SK-N-SH treated with all-trans-retinoic acid at 6 μM for 48 hours (cell line): ENCODE data around the gene GRIK3.

Experiments
- ATAC-seq: fragments of 200-7000 bp; cut with Tn5 transposase; 3 replicates; pipeline ENCODE4 v1.9.1; 2020; ENCODE audit warnings: mild to moderate bottlenecking, moderate library complexity
- ARNTL ChIP-seq: fragments of 450-650 bp; formaldehyde crosslinking; IDR thresholded peaks from 2 replicates; pipeline ENCODE4 v1.5.0; 2020; ENCODE audit warnings: low read depth, mild to moderate bottlenecking, moderate library complexity, borderline replicate concordance
- BACH2 ChIP-seq: fragments of 250-450 bp; sonication (Bioruptor Pico); IDR thresholded peaks from 2 replicates; pipeline ENCODE4 v1.9.0; 2021; ENCODE audit warnings: mild to moderate bottlenecking, borderline replicate concordance
- CREB5 ChIP-seq: fragments of 250-450 bp; sonication (Bioruptor Pico); IDR thresholded peaks from 2 replicates; pipeline ENCODE4 v1.5.1; 2020; ENCODE audit warnings: low read depth, mild to moderate bottlenecking, moderate library complexity
- CSDC2 ChIP-seq: fragments of 250-450 bp; sonication (Bioruptor Pico); IDR thresholded peaks from 2 replicates; pipeline ENCODE4 v1.5.0; 2020; ENCODE audit warnings: mild to moderate bottlenecking, moderate library complexity
- ESRRG ChIP-seq: fragments of 250-450 bp; sonication (Bioruptor Pico); IDR thresholded peaks from 2 replicates; pipeline ENCODE4 v1.6.1; 2021; ENCODE audit warnings: mild to moderate bottlenecking
- GLIS3 ChIP-seq: fragments of 250-450 bp; sonication (Bioruptor Pico); IDR thresholded peaks from 2 replicates; pipeline ENCODE4 v1.5.0; 2020; ENCODE audit warnings: mild to moderate bottlenecking, moderate library complexity
- ISL1 ChIP-seq: fragments of 250-450 bp; sonication (Bioruptor Pico); IDR thresholded peaks from 2 replicates; pipeline ENCODE4 v2.1.2; 2022; ENCODE audit warnings: mild to moderate bottlenecking, moderate library complexity
- OSR1 ChIP-seq: fragments of 250-450 bp; sonication (Bioruptor Pico); IDR thresholded peaks from 2 replicates; pipeline ENCODE4 v1.8.0; 2022; ENCODE audit warnings: moderate library complexity, mild to moderate bottlenecking, inconsistent platforms
- PPARA ChIP-seq: fragments of 250-450 bp; sonication (Bioruptor Pico); IDR thresholded peaks from 2 replicates; pipeline ENCODE4 v1.5.0; 2020; ENCODE audit warnings: mild to moderate bottlenecking, borderline replicate concordance
- RARB ChIP-seq: fragments of 250-450 bp; sonication (Bioruptor Pico); IDR thresholded peaks from 2 replicates; pipeline ENCODE4 v1.8.0; 2021; ENCODE audit warnings: mild to moderate bottlenecking, moderate library complexity
- SNAI2 ChIP-seq: fragments of 250-450 bp; sonication (Bioruptor Pico); IDR thresholded peaks from 2 replicates; pipeline ENCODE4 v1.5.0; 2020; ENCODE audit warnings: mild to moderate bottlenecking, moderate library complexity
- TCF4 ChIP-seq: fragments of 250-450 bp; sonication (Bioruptor Pico); IDR thresholded peaks from 2 replicates; pipeline ENCODE4 v1.8.0; 2021; ENCODE audit warnings: mild to moderate bottlenecking, moderate library complexity, borderline replicate concordance
- TOX ChIP-seq: fragments of 250-450 bp; sonication (Bioruptor Pico); IDR thresholded peaks from 2 replicates; pipeline ENCODE4 v1.8.0; 2021; ENCODE audit warnings: mild to moderate bottlenecking, moderate library complexity, borderline replicate concordance
- ZC3H10 ChIP-seq: fragments of 250-450 bp; sonication (Bioruptor Pico); IDR thresholded peaks from 2 replicates; pipeline ENCODE4 v1.5.1; 2021; ENCODE audit warnings: mild to moderate bottlenecking, moderate library complexity
- ZFP3 ChIP-seq: fragments of 250-450 bp; sonication (Bioruptor Pico); IDR thresholded peaks from 2 replicates; pipeline ENCODE4 v1.5.0; 2020; ENCODE audit warnings: mild to moderate bottlenecking, moderate library complexity
- ZFP30 ChIP-seq: fragments of 450-650 bp; formaldehyde crosslinking; IDR thresholded peaks from 2 replicates; pipeline ENCODE4 v1.5.0; 2022; ENCODE audit warnings: mild to moderate bottlenecking, moderate library complexity
- ZNF565 ChIP-seq: fragments of 450-650 bp; formaldehyde crosslinking; conservative IDR thresholded peaks from 2 replicates; pipeline ENCODE4 v1.5.0; 2020; ENCODE audit warnings: low read depth, mild to moderate bottlenecking, moderate library complexity
- ZNF70 ChIP-seq: fragments of 450-650 bp; formaldehyde crosslinking; IDR thresholded peaks from 2 replicates; pipeline ENCODE4 v1.5.0; 2020; ENCODE audit warnings: mild to moderate bottlenecking, moderate library complexity
- TF ChIP-seq, protein P1 (sequence below): fragments of 250-450 bp; sonication (Bioruptor Pico); IDR thresholded peaks from 2 replicates; pipeline ENCODE4 v1.8.0; 2021; ENCODE audit warnings: low read depth, mild to moderate bottlenecking, moderate library complexity, borderline replicate concordance
- TF ChIP-seq, protein P2 (sequence below): fragments of 250-450 bp; sonication (Bioruptor Pico); IDR thresholded peaks from 2 replicates; pipeline ENCODE4 v1.5.0; 2020; ENCODE audit warnings: mild to moderate bottlenecking, moderate library complexity
- TF ChIP-seq, protein P3 (sequence below): fragments of 250-450 bp; sonication (Bioruptor Pico); IDR thresholded peaks from 2 replicates; pipeline ENCODE4 v1.8.0; 2020; ENCODE audit warnings: mild to moderate bottlenecking, moderate library complexity, borderline replicate concordance

The GRIK3 gene

DNA sequence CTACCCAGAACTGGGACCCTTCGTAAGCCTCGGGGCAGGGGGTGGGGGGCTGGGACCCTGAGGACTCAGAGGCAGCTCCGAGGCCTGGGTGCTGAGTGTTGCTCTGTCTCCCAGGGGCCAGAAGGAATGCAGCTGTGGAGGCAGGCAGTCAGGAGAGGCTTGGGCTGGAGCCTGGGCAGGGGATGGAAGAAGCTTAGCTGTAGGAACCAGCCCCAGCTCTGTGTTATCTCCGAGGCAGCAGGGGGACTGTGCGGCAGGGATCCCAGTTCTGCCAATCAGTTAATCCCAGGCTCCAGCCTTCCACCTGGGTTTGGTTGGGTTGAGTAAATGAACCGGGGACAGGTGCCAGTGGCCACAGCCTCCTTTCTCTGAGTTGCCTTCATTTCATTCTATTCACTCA, 8.2 kb upstream of the GRIK3 start:
- no peak for TF ChIP-seq SNAI2 (CRISPR knock-in tag)
- no peak for TF ChIP-seq ZNF70 (CRISPR knock-in tag)
- TF ChIP-seq BACH2 (CRISPR knock-in tag) = no peak
- TF ChIP-seq ISL1 (CRISPR knock-in tag) = no peak
- no peak for TF ChIP-seq ESRRG
- TF ChIP-seq GLIS3 (CRISPR knock-in tag) = no peak
- TF ChIP-seq CSDC2 (CRISPR knock-in tag) = no peak
- TF ChIP-seq, protein P1, sequence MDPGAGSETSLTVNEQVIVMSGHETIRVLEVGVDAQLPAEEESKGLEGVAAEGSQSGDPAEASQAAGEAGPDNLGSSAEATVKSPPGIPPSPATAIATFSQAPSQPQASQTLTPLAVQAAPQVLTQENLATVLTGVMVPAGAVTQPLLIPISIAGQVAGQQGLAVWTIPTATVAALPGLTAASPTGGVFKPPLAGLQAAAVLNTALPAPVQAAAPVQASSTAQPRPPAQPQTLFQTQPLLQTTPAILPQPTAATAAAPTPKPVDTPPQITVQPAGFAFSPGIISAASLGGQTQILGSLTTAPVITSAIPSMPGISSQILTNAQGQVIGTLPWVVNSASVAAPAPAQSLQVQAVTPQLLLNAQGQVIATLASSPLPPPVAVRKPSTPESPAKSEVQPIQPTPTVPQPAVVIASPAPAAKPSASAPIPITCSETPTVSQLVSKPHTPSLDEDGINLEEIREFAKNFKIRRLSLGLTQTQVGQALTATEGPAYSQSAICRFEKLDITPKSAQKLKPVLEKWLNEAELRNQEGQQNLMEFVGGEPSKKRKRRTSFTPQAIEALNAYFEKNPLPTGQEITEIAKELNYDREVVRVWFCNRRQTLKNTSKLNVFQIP (CRISPR knock-in tag) = no peak
- no peak for TF ChIP-seq ZC3H10 (CRISPR knock-in tag)
- TF ChIP-seq CREB5 (CRISPR knock-in tag) = no peak
- TF ChIP-seq, protein P2, sequence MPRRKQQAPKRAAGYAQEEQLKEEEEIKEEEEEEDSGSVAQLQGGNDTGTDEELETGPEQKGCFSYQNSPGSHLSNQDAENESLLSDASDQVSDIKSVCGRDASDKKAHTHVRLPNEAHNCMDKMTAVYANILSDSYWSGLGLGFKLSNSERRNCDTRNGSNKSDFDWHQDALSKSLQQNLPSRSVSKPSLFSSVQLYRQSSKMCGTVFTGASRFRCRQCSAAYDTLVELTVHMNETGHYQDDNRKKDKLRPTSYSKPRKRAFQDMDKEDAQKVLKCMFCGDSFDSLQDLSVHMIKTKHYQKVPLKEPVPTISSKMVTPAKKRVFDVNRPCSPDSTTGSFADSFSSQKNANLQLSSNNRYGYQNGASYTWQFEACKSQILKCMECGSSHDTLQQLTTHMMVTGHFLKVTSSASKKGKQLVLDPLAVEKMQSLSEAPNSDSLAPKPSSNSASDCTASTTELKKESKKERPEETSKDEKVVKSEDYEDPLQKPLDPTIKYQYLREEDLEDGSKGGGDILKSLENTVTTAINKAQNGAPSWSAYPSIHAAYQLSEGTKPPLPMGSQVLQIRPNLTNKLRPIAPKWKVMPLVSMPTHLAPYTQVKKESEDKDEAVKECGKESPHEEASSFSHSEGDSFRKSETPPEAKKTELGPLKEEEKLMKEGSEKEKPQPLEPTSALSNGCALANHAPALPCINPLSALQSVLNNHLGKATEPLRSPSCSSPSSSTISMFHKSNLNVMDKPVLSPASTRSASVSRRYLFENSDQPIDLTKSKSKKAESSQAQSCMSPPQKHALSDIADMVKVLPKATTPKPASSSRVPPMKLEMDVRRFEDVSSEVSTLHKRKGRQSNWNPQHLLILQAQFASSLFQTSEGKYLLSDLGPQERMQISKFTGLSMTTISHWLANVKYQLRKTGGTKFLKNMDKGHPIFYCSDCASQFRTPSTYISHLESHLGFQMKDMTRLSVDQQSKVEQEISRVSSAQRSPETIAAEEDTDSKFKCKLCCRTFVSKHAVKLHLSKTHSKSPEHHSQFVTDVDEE (CRISPR knock-in tag) = no peak
- TF ChIP-seq ARNTL (CRISPR knock-in tag) = no peak
- TF ChIP-seq OSR1 (CRISPR knock-in tag) = no peak
- TF ChIP-seq PPARA = no peak
- no peak for TF ChIP-seq TCF4
- TF ChIP-seq, protein P3, sequence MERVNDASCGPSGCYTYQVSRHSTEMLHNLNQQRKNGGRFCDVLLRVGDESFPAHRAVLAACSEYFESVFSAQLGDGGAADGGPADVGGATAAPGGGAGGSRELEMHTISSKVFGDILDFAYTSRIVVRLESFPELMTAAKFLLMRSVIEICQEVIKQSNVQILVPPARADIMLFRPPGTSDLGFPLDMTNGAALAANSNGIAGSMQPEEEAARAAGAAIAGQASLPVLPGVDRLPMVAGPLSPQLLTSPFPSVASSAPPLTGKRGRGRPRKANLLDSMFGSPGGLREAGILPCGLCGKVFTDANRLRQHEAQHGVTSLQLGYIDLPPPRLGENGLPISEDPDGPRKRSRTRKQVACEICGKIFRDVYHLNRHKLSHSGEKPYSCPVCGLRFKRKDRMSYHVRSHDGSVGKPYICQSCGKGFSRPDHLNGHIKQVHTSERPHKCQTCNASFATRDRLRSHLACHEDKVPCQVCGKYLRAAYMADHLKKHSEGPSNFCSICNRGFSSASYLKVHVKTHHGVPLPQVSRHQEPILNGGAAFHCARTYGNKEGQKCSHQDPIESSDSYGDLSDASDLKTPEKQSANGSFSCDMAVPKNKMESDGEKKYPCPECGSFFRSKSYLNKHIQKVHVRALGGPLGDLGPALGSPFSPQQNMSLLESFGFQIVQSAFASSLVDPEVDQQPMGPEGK (CRISPR knock-in tag) = no peak
- no peak for TF ChIP-seq ZFP3
- no peak for TF ChIP-seq RARB (CRISPR knock-in tag)
- no peak for TF ChIP-seq TOX (CRISPR knock-in tag)
- no peak for TF ChIP-seq ZNF565 (CRISPR knock-in tag)
- no peak for ATAC-seq

DNA sequence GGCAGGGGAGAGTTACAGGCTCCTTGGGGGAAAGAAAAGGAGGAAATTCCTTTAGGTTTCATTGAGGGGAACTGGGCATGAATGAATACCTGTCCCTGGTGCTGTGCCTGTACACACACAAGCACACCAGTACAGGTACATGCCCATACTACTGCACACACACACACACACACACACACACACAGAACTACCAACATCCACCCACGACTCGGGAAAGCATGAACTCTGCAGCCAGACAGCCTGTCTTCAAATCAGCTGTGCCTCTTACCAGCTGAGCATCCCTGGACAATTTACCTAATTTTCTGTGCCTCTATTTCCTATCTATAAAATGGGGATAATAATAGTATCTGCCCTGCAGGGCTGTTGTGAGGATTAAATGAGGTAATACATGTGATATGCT, 7.2 kb upstream of the GRIK3 start:
- TF ChIP-seq ZFP30 (CRISPR knock-in tag) (no peak), ARNTL (CRISPR knock-in tag) (no peak), ESRRG (no peak), CREB5 (CRISPR knock-in tag) (no peak), ZNF70 (CRISPR knock-in tag) (no peak)
- TF ChIP-seq, protein P1 (CRISPR knock-in tag) = no peak
- TF ChIP-seq, protein P3 (CRISPR knock-in tag) = no peak
- no peak for ATAC-seq
